ENCODE measurements around the gene SPSB1.

The SPSB1 gene

GRCh38 chr1:9357958-9358357, 65.3 kb downstream of the SPSB1 start:
- no peak overlapping the region for H3K27ac Mint-ChIP-seq

GRCh38 chr1:9360371-9361064, 67.8 kb downstream of the SPSB1 start:
- TF ChIP-seq, protein P1, sequence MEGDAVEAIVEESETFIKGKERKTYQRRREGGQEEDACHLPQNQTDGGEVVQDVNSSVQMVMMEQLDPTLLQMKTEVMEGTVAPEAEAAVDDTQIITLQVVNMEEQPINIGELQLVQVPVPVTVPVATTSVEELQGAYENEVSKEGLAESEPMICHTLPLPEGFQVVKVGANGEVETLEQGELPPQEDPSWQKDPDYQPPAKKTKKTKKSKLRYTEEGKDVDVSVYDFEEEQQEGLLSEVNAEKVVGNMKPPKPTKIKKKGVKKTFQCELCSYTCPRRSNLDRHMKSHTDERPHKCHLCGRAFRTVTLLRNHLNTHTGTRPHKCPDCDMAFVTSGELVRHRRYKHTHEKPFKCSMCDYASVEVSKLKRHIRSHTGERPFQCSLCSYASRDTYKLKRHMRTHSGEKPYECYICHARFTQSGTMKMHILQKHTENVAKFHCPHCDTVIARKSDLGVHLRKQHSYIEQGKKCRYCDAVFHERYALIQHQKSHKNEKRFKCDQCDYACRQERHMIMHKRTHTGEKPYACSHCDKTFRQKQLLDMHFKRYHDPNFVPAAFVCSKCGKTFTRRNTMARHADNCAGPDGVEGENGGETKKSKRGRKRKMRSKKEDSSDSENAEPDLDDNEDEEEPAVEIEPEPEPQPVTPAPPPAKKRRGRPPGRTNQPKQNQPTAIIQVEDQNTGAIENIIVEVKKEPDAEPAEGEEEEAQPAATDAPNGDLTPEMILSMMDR (IDR thresholded peaks at IDR 0.05), result no peak
- H3K9me3 Mint-ChIP-seq, result no peaks in the 10 kb centered on the region
- H3K36me3 Mint-ChIP-seq (ENCODE audit: low read depth), result peaks cover 27% of the 10 kb centered on the region
- peaks cover 7% of the 10 kb centered on the region for H3K27me3 Mint-ChIP-seq (ENCODE audit: low read depth, poor library complexity)
- H3K4me3 Mint-ChIP-seq, result peak overlapping the region; percentile 46
- no peak for DNase-seq
- H3K27ac Mint-ChIP-seq, result peak overlapping the region; percentile 83
- H3K4me1 Mint-ChIP-seq, result peaks cover 81% of the 10 kb centered on the region

More at GRCh38 chr1:9357958-9358357, 65.3 kb downstream of the SPSB1 start:
- TF ChIP-seq, protein P1 (IDR thresholded peaks at IDR 0.05), result no peak
- DNase-seq, result no peak
- Mint-ChIP-seq H3K36me3 (ENCODE audit: low read depth) (peaks cover 28% of the 10 kb centered on the region), H3K9me3 (no peaks in the 10 kb centered on the region), H3K4me3 (no peak overlapping the region), H3K27me3 (ENCODE audit: low read depth, poor library complexity) (peaks cover 7% of the 10 kb centered on the region), H3K4me1 (peaks cover 84% of the 10 kb centered on the region)

DNA sequence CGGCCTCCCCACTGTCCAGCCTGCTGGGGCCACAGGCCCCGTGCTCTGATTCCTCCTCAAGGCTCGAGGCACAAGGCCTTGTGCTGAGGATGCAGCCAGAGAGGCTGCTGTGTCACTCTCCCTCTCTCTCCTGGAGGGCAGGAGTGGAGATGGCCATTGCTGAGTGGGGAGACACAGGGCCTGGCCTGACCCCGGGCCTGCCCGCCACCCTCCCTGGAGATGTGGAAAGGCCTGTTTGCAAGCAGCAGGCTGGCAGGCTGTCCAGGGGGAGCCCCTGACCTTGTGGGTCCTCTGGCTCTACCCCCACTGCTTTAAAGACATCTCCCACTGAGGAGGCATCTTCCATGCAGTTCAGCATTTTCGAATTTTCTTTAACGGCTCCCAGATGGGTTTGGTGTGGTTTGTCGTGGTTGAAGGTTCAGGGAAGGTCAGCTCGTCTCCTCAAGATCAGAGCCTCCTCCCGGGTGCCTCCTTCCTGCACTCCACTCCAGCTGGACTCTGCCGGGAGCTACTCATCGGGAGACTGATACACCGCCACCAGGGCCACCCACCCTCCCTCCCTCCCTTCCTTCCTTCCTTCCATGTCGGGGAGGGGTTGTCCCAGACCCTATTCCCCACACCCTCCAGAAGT, 69.1 kb downstream of the SPSB1 start:
- H3K9me3 Mint-ChIP-seq, result no peaks in the 10 kb centered on the region
- peaks cover 75% of the 10 kb centered on the region for H3K4me1 Mint-ChIP-seq
- H3K4me3 Mint-ChIP-seq, result no peak overlapping the region
- peaks cover 7% of the 10 kb centered on the region for H3K27me3 Mint-ChIP-seq (ENCODE audit: low read depth, poor library complexity)
- TF ChIP-seq, protein P1 (IDR thresholded peaks at IDR 0.05), result no peak
- DNase-seq, result no peak
- H3K27ac Mint-ChIP-seq, result peak overlapping the region; percentile 64
- peaks cover 14% of the 10 kb centered on the region for H3K36me3 Mint-ChIP-seq (ENCODE audit: low read depth)

DNA sequence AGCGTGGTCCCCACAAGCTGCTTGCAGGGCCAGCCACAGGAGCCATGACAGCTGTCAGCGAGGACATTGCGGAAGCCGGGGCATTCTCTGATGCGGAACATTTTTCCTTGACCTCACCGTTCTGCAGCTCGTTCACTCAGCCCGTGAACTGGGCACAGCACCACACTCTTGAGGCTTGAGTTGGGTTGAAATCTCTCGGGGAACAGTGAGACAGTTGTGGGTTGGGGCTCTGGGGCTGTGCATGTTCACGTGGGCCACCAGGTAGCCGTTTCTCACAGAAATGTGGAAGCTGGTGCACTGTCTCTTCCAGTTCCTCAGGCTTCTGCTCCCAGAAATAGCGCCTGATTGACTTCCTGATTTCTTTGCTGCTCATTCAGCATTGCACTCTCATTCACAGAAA, 69.8 kb downstream of the SPSB1 start:
- Mint-ChIP-seq H3K4me1 (peaks cover 68% of the 10 kb centered on the region), H3K9me3 (no peaks in the 10 kb centered on the region), H3K27me3 (ENCODE audit: low read depth, poor library complexity) (peaks cover 3% of the 10 kb centered on the region), H3K4me3 (no peak overlapping the region), H3K27ac (no peak overlapping the region), H3K36me3 (ENCODE audit: low read depth) (peaks cover 7% of the 10 kb centered on the region)
- no peak for DNase-seq
- TF ChIP-seq, protein P1 (IDR thresholded peaks at IDR 0.05), result no peak

GRCh38 chr1:9363061-9363471, 70.4 kb downstream of the SPSB1 start:
- DNase-seq, result no peak
- H3K4me3 Mint-ChIP-seq, result no peak overlapping the region
- peak overlapping the region; percentile 85 for H3K27ac Mint-ChIP-seq
- peaks cover 66% of the 10 kb centered on the region for H3K4me1 Mint-ChIP-seq
- H3K36me3 Mint-ChIP-seq (ENCODE audit: low read depth), result peaks cover 6% of the 10 kb centered on the region
- peaks cover 3% of the 10 kb centered on the region for H3K27me3 Mint-ChIP-seq (ENCODE audit: low read depth, poor library complexity)
- H3K9me3 Mint-ChIP-seq, result no peaks in the 10 kb centered on the region
- TF ChIP-seq, protein P1 (IDR thresholded peaks at IDR 0.05), result no peak
